ENCODE measurements around the gene GPRC5D. TPM values are rescaled to one million over a fixed set of nuclear protein-coding genes. Genes with fewer than 3 reads are reported as not detected.

GPRC5D gene
- total and polyA plus RNA-seq, 8 donors = 0.69 to 1.7 (median 0.84) TPM; not detected in 2

DNA sequence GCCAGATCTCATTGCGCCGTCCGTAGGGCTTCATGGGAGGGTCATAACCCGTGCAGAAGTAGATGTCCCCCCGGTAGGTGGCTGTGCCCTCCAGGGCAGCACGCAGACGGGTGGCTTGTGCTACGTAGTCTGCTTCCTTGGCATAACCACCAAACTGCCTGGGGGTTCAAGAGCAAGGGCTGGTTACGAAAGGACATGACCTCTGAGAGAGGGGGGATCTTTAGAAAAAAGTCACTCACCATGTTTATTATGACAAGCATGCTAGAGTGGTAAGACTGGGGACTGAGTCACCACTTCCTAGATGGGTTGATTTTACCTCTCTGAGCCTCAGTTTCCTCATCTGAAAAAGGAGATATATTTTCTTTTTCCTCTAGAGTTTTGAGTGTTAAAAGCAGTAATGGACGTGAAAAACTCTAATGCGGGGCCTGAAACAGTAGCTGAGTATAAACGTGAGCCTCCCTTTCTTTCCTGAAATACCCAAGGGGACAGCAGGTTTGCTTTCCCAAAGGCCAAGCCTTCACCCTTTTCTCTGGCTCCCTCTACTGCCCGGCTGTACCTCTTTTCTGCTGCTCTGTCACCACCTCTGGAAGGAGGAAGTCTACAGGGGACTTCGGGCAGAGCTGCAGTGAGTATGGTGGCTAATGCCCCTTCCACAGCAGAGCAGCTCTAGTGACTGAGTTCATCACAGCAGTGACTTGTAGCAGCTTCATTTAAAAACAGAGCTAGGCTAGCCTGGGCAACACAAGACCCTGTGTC is 23.5 kb upstream of the GPRC5D start:
- no peak for DNase-seq
- TF ChIP-seq CTCF (IDR thresholded peaks at IDR 0.05) = peak in 1 of 2 donors; percentile 23
- Histone ChIP-seq H3K4me1 (peaks cover 5 to 28% of the 10 kb centered on the region in 2 donors), H3K27ac (peak overlapping the region; percentile 55 to 66), H3K9me3 (peaks cover 0 to 13% of the 10 kb centered on the region in 2 donors), H3K4me3 (no peak overlapping the region), H3K36me3 (peaks cover 0 to 59% of the 10 kb centered on the region in 2 donors), H3K27me3 (no peaks in the 10 kb centered on the region)
- intact Hi-C loops (cut with DNase I) = no loop called here
- peak; percentile 68 for ATAC-seq

- Histone ChIP-seq H3K27me3 (no peaks in the 10 kb centered on the region), H3K36me3 (peaks cover 0 to 57% of the 10 kb centered on the region in 2 donors), H3K4me1 (peaks cover 5 to 15% of the 10 kb centered on the region in 2 donors), H3K27ac (no peak overlapping the region), H3K4me3 (no peak overlapping the region), H3K9me3 (peaks cover 0 to 13% of the 10 kb centered on the region in 2 donors)
- DNase-seq = no peak
- no peak for ATAC-seq
- intact Hi-C loops (cut with DNase I) = no loop called here
- no peak for TF ChIP-seq CTCF (IDR thresholded peaks at IDR 0.05)
These were observed 22.2 kb upstream of the GPRC5D start for GRCh38 chr12:12974211-12974610.

GRCh38 chr12:12973019-12973418 is 21.0 kb upstream of the GPRC5D start:
- Histone ChIP-seq H3K4me1 (peaks cover 5 to 15% of the 10 kb centered on the region in 2 donors), H3K27me3 (no peaks in the 10 kb centered on the region), H3K4me3 (no peak overlapping the region), H3K27ac (no peak overlapping the region), H3K36me3 (peaks cover 0 to 57% of the 10 kb centered on the region in 2 donors), H3K9me3 (peaks cover 0 to 13% of the 10 kb centered on the region in 2 donors)
- intact Hi-C loops (cut with DNase I) = no loop called here
- DNase-seq = no peak
- ATAC-seq = no peak
- no peak for TF ChIP-seq CTCF (IDR thresholded peaks at IDR 0.05)

GRCh38 chr12:12965836-12966235 is 13.9 kb upstream of the GPRC5D start:
- Histone ChIP-seq H3K27me3 (no peaks in the 10 kb centered on the region), H3K9me3 (no peaks in the 10 kb centered on the region), H3K36me3 (peaks cover 0 to 2% of the 10 kb centered on the region in 2 donors), H3K4me1 (no peaks in the 10 kb centered on the region), H3K27ac (no peak overlapping the region), H3K4me3 (no peak overlapping the region)
- intact Hi-C loops (cut with DNase I) = no loop called here
- ATAC-seq (no peak), DNase-seq (no peak)
- no peak for TF ChIP-seq CTCF (IDR thresholded peaks at IDR 0.05)

DNA sequence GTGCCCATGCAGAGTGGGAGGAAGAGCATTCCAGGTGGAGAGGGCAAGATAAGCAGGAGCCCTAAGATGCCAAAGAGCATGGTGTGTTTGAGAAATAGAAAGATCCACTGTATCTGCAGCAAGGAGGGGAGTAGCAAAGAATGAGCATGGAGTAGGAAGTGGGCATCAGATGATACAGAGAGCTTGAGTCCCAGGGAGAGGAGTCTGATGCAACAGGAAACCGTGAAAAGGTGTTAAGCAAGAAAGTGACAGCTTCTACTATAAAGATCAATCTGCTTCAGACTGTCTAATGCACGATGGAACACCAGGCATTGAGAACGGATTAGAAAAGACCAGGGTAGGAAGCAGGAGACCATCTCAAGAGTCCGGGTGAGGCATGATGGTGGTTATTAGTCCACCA is 12.3 kb upstream of the GPRC5D start:
- Histone ChIP-seq H3K27ac (no peak overlapping the region), H3K4me1 (no peaks in the 10 kb centered on the region), H3K4me3 (no peak overlapping the region), H3K27me3 (no peaks in the 10 kb centered on the region), H3K9me3 (no peaks in the 10 kb centered on the region), H3K36me3 (no peaks in the 10 kb centered on the region)
- intact Hi-C loops (cut with DNase I) = no loop called here
- no peak for TF ChIP-seq CTCF (IDR thresholded peaks at IDR 0.05)
- no peak for DNase-seq
- no peak for ATAC-seq

Measured in left lung (tissue), 10 donors.